Epithelial cell of esophagus (primary cell): Measurements from ENCODE around the gene PODXL.

Experiments
- DNase-seq: peaks from one replicate; pipeline ENCODE4 v3.0.0; 2010; ENCODE audit warnings: low read depth
- H3K4me3 ChIP-seq: 2 replicates; pipeline ENCODE4 v1.5.1; 2011; ENCODE audit warnings: mild to moderate bottlenecking, low read length, control low read depth
- CTCF ChIP-seq: IDR thresholded peaks from 2 replicates; pipeline ENCODE4 v1.5.1; 2011; ENCODE audit warnings: low read depth, mild to moderate bottlenecking, low read length, control low read depth, inconsistent platforms; ENCODE audit not compliant: insufficient read depth; ENCODE audit errors: missing control alignments

The PODXL gene

GRCh38 chr7:131600085-131600881 lies 43.9 kb upstream of the PODXL start:
- TF ChIP-seq CTCF: no peak
- no peak overlapping the region for H3K4me3 ChIP-seq
- DNase-seq: no peak

- H3K4me3 ChIP-seq: no peak overlapping the region
- no peak for DNase-seq
- TF ChIP-seq CTCF: no peak
Observed at GRCh38 chr7:131596785-131597184, 40.4 kb upstream of the PODXL start.

GRCh38 chr7:131595699-131596098 lies 39.3 kb upstream of the PODXL start:
- no peak for DNase-seq
- H3K4me3 ChIP-seq: no peak overlapping the region
- TF ChIP-seq CTCF: no peak

GRCh38 chr7:131591687-131592319 lies 35.4 kb upstream of the PODXL start:
- no peak for TF ChIP-seq CTCF
- H3K4me3 ChIP-seq: no peak overlapping the region
- no peak for DNase-seq

GRCh38 chr7:131587315-131587923 lies 31.0 kb upstream of the PODXL start:
- no peak overlapping the region for H3K4me3 ChIP-seq
- DNase-seq: no peak
- TF ChIP-seq CTCF: no peak

- no peak for DNase-seq
- no peak for TF ChIP-seq CTCF
- H3K4me3 ChIP-seq: no peak overlapping the region
Observed at GRCh38 chr7:131586759-131587158, 30.3 kb upstream of the PODXL start.
